HEK293T (cell line): ENCODE data around the gene ARHGEF1.
"Not testable (repeated sequence)": the region's sequence is repeated elsewhere in the genome, so short reads cannot be mapped to it uniquely, and the experiment has no call there.

Experiments used
- CTCF ChIA-PET: fragments of 350-600 bp; formaldehyde crosslinking; extraction: SDS; loops from one replicate; lab custom pipeline; 2021; ENCODE audit warnings: antibody characterized with exemption, inconsistent platforms; lab: Yijun Ruan, JAX
- POLR2A ChIA-PET: fragments of 350-600 bp; formaldehyde crosslinking; extraction: SDS; loops from one replicate; lab custom pipeline; 2020; ENCODE audit warnings: antibody characterized with exemption, inconsistent platforms; lab: Yijun Ruan, JAX
- DNase-seq: peaks from one replicate; pipeline ENCODE4 v3.0.0; 2012; ENCODE audit warnings: mixed read lengths; ENCODE audit errors: extremely low spot score
- ARNT ChIP-seq: fragments of 450-650 bp; IDR thresholded peaks from 2 replicates; pipeline ENCODE4 v1.6.1; 2017; ENCODE audit warnings: mild to moderate bottlenecking
- BHLHE40 ChIP-seq: fragments of 450-650 bp; IDR thresholded peaks from 2 replicates; pipeline ENCODE4 v1.6.1; 2016; ENCODE audit warnings: mild to moderate bottlenecking, moderate library complexity, borderline replicate concordance
- CTBP1 ChIP-seq: fragments of 450-650 bp; IDR thresholded peaks from 2 replicates; pipeline ENCODE4 v1.6.1; 2016; ENCODE audit warnings: borderline replicate concordance
- ELF4 ChIP-seq: fragments of 450-650 bp; IDR thresholded peaks from 2 replicates; pipeline ENCODE4 v1.6.1; 2017; ENCODE audit warnings: antibody characterized with exemption
- FOXA1 ChIP-seq: fragments of 450-650 bp; IDR thresholded peaks from 2 replicates; pipeline ENCODE4 v1.6.1; 2016; ENCODE audit warnings: mild to moderate bottlenecking
- FOXK2 ChIP-seq: fragments of 450-650 bp; IDR thresholded peaks from 2 replicates; pipeline ENCODE4 v1.6.1; 2016; ENCODE audit warnings: mild to moderate bottlenecking
- FOXM1 ChIP-seq: fragments of 450-650 bp; IDR thresholded peaks from 2 replicates; pipeline ENCODE4 v1.6.1; 2017; ENCODE audit warnings: mild to moderate bottlenecking, borderline replicate concordance
- HDGF ChIP-seq: fragments of 450-650 bp; IDR thresholded peaks from 2 replicates; pipeline ENCODE4 v1.6.1; 2017; ENCODE audit warnings: antibody characterized with exemption, borderline replicate concordance
- L3MBTL2 ChIP-seq: fragments of 450-650 bp; conservative IDR thresholded peaks from 2 replicates; pipeline ENCODE4 v1.6.1; 2016; ENCODE audit warnings: mild to moderate bottlenecking
- LEF1 ChIP-seq: fragments of 450-650 bp; IDR thresholded peaks from 2 replicates; pipeline ENCODE4 v1.6.1; 2017; ENCODE audit warnings: mild to moderate bottlenecking, borderline replicate concordance
- NFRKB ChIP-seq: fragments of 450-650 bp; IDR thresholded peaks from 2 replicates; pipeline ENCODE4 v1.6.1; 2016; ENCODE audit warnings: mild to moderate bottlenecking, moderate library complexity
- SP1 ChIP-seq: fragments of 450-650 bp; IDR thresholded peaks from 2 replicates; pipeline ENCODE4 v1.6.1; 2017
- SUZ12 ChIP-seq: fragments of 450-650 bp; IDR thresholded peaks from 2 replicates; pipeline ENCODE4 v1.6.1; 2016; ENCODE audit warnings: mild to moderate bottlenecking
- TARDBP ChIP-seq: fragments of 450-650 bp; IDR thresholded peaks from 2 replicates; pipeline ENCODE4 v1.6.1; 2016
- ZNF384 ChIP-seq: fragments of 450-650 bp; IDR thresholded peaks from 2 replicates; pipeline ENCODE4 v1.6.1; 2016
- TF ChIP-seq, protein P1 (sequence below): fragments of 450-650 bp; IDR thresholded peaks from 2 replicates; pipeline ENCODE4 v1.6.1; 2016

ARHGEF1 gene

DNA sequence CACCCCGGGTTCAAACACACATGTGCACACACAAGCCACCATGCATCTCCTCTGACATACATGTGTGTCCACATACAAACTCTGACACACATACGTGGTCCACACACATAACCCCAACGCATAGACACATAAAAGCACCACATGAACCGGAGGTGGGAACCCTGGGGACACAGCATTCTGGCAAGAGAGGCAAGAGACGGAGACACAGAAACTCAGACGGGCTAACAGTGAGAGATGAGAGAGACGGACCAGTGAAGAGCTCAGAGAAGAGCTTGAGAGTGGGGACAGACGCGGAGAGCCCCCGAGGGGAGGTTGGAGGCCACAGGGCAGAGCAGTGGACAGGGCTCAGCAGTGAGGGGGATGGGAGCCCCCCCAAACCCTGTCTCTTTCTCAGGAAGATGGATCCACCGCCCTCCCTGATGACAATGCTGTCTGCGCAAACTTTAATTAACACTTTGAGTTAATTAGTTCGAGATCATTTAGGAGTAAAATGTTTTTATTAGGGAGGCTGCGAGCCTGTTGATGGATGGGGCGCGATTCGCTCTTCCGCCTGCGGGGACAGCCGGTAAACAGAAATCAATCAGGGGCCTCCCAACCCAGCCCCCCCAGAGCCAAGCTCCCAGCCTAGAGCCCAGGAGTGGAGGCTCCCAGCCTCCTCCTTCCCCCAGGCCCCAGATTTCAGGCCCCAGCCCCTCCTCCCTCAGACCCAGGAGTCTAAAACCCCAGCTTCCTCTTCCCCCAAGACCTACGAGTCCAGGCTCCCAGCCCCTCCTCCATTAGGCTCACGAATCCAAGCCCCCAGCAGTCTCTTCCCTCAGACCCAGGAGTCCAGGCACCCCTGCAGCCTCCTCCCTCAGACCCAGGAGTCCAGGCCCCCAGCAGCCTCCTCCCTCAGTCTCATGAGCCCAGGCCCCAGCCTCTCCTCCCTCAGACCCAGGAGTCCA lies 54.8 kb downstream of the ARHGEF1 start:
- ChIA-PET CTCF (no interaction called here), POLR2A (interaction anchor here (1.0 to 1.4 kb wide), 3 partner anchors 20 to 64 kb away, joined by 3 to 4 read pairs (median 3); no protein-coding TSS in a partner anchor)

GRCh38 chr19:41939209-41939608 lies 56.2 kb downstream of the ARHGEF1 start:
- POLR2A ChIA-PET = interaction anchor here (1.7 kb wide), 1 partner anchor 79 kb away, joined by 7 read pairs; the partner anchor contains the start of gene RPS19
- DNase-seq, CTCF ChIA-PET: not testable (repeated sequence)

More for the DNA sequence above, 54.8 kb downstream of the ARHGEF1 start:
- TF ChIP-seq HDGF = no peak
- DNase-seq = no peak

- no peak for TF ChIP-seq FOXA1
- TF ChIP-seq NFRKB = no peak
- TF ChIP-seq HDGF = no peak
- no peak for TF ChIP-seq SP1
- no peak for TF ChIP-seq ARNT
- no peak for TF ChIP-seq SUZ12
- no peak for TF ChIP-seq FOXK2
- TF ChIP-seq, protein P1, sequence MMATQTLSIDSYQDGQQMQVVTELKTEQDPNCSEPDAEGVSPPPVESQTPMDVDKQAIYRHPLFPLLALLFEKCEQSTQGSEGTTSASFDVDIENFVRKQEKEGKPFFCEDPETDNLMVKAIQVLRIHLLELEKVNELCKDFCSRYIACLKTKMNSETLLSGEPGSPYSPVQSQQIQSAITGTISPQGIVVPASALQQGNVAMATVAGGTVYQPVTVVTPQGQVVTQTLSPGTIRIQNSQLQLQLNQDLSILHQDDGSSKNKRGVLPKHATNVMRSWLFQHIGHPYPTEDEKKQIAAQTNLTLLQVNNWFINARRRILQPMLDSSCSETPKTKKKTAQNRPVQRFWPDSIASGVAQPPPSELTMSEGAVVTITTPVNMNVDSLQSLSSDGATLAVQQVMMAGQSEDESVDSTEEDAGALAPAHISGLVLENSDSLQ = no peak
- no peak for TF ChIP-seq FOXM1
- TF ChIP-seq TARDBP = no peak
- no peak for TF ChIP-seq ZNF384
- no peak for TF ChIP-seq CTBP1
- CTCF ChIA-PET = no interaction called here
- DNase-seq = no peak
- POLR2A ChIA-PET = interaction anchor here (1.7 kb wide), 1 partner anchor 80 kb away, joined by 7 read pairs; the partner anchor contains the start of gene RPS19
These were observed 57.1 kb downstream of the ARHGEF1 start for GRCh38 chr19:41939861-41940730.

- POLR2A ChIA-PET = interaction anchor here (1.7 kb wide), 1 partner anchor 80 kb away, joined by 7 read pairs; the partner anchor contains the start of gene RPS19
- no peak for DNase-seq
- CTCF ChIA-PET = interaction anchor here (0.6 kb wide), 1 partner anchor 68 kb away, joined by 3 read pairs; no protein-coding TSS in a partner anchor
- TF ChIP-seq ARNT (no peak), L3MBTL2 (no peak), BHLHE40 (no peak), NFRKB (no peak), SUZ12 (no peak), TARDBP (no peak), LEF1 (no peak), ZNF384 (no peak), FOXM1 (no peak), ELF4 (no peak), FOXK2 (no peak), CTBP1 (no peak), SP1 (no peak), FOXA1 (no peak), HDGF (no peak)
- TF ChIP-seq, protein P1 = no peak
These were observed 57.9 kb downstream of the ARHGEF1 start for GRCh38 chr19:41940731-41941409.

GRCh38 chr19:41941410-41942202 lies 58.6 kb downstream of the ARHGEF1 start:
- POLR2A ChIA-PET = interaction anchor here (1.9 kb wide), 1 partner anchor 81 kb away, joined by 7 read pairs; the partner anchor contains the start of gene RPS19
- DNase-seq = no peak
- CTCF ChIA-PET = interaction anchor here (0.6 kb wide), 1 partner anchor 69 kb away, joined by 3 read pairs; no protein-coding TSS in a partner anchor
- TF ChIP-seq ARNT (no peak), ZNF384 (0 out of 2 replicates have a peak, but pooled peaks have one; percentile 54), FOXM1 (no peak), LEF1 (no peak)
